Fibroblast of lung (primary cell): ENCODE data around the gene BCL11A.

Experiments used
- CTCF ChIP-seq, 2 donors: IDR thresholded peaks in 1 of 2; conservative IDR thresholded peaks in 1 of 2; 1 replicate in 1 of 2; 2 replicates in 1 of 2; pipeline ENCODE4 v1.5.1; 2011 to 2012; ENCODE audit warnings: low read length in 2 of 2, control low read depth in 1 of 2, inconsistent platforms in 1 of 2, low read depth in 1 of 2, mild to moderate bottlenecking in 1 of 2
- EZH2 ChIP-seq: IDR thresholded peaks from 2 replicates; pipeline ENCODE4 v1.5.1; 2012; ENCODE audit warnings: low read length, control low read depth, mild to moderate bottlenecking; ENCODE audit errors: missing control alignments

- TF ChIP-seq CTCF (conservative IDR thresholded peaks at IDR 0.05 in 1 of 2, IDR thresholded peaks at IDR 0.05 in 1 of 2; ENCODE audit: low read depth in 1 of 2, low read length in 2 of 2) (no peak), EZH2 (no peak)
Measured at GRCh38 chr2:60544062-60544461, 9.4 kb downstream of the BCL11A start.
